DMS79 treated with DMSO at 0.1 percent for 48 hours (cell line): ENCODE measurements around the gene SYS1.
A peak's percentile ranks its signal among the peaks of the same experiment; 100 is the strongest.

Source experiments
- DNase-seq: peaks from one replicate; lab custom pipeline; 2025; lab: John Stamatoyannopoulos, UW

The SYS1 gene

GRCh38 chr20:45355209-45356084 is 7.5 kb upstream of the SYS1 start:
- DNase-seq: no peak

GRCh38 chr20:45358282-45359068 is 4.5 kb upstream of the SYS1 start:
- no peak for DNase-seq

- DNase-seq: no peak
Observed at GRCh38 chr20:45359069-45359405, 3.9 kb upstream of the SYS1 start.

- no peak for DNase-seq
Observed at GRCh38 chr20:45359406-45360148, 3.4 kb upstream of the SYS1 start.

- DNase-seq: no peak
Observed at GRCh38 chr20:45361793-45362192, 1.2 kb upstream of the SYS1 start.

- no peak for DNase-seq
Observed at GRCh38 chr20:45363611-45364492, 896 bp downstream of the SYS1 start.

GRCh38 chr20:45365444-45365970 is 2.6 kb downstream of the SYS1 start:
- no peak for DNase-seq

GRCh38 chr20:45366192-45366591 is 3.2 kb downstream of the SYS1 start:
- DNase-seq: no peak

GRCh38 chr20:45366631-45367030 is 3.7 kb downstream of the SYS1 start:
- no peak for DNase-seq

GRCh38 chr20:45367126-45367525 is 4.2 kb downstream of the SYS1 start:
- no peak for DNase-seq

- DNase-seq: no peak
Observed at GRCh38 chr20:45368221-45368980, 5.4 kb downstream of the SYS1 start.

- DNase-seq: no peak
Observed at GRCh38 chr20:45370571-45371160, 7.7 kb downstream of the SYS1 start.

- no peak for DNase-seq
Observed at GRCh38 chr20:45372241-45372640, 9.3 kb downstream of the SYS1 start.

GRCh38 chr20:45372646-45373352 is 9.8 kb downstream of the SYS1 start:
- no peak for DNase-seq

- DNase-seq: no peak
Observed at GRCh38 chr20:45373353-45374100, 10.6 kb downstream of the SYS1 start.

GRCh38 chr20:45374101-45374467 is 11.1 kb downstream of the SYS1 start:
- DNase-seq: no peak

- DNase-seq: no peak
Observed at GRCh38 chr20:45374966-45375365, 12.0 kb downstream of the SYS1 start.

GRCh38 chr20:45377269-45377668 is 14.3 kb downstream of the SYS1 start:
- peak; percentile 49 for DNase-seq

- no peak for DNase-seq
Observed at GRCh38 chr20:45378191-45378590, 15.2 kb downstream of the SYS1 start, which contains the start of gene TP53TG5. Gene TP53TG5, minus strand, starts transcription at chr20:45378325. Its CDS starts 89 bp downstream, at chr20:45378236.
